ENCODE results near the gene SERPINA5.

Gene SERPINA5

GRCh38 chr14:94555991-94556390, 25.2 kb upstream of the SERPINA5 start:
- no peak for DNase-seq

- DNase-seq: no peak
These were observed 23.9 kb upstream of the SERPINA5 start for GRCh38 chr14:94557327-94557726.

- no peak for DNase-seq
These were observed 22.4 kb upstream of the SERPINA5 start for GRCh38 chr14:94558842-94559241.

DNA sequence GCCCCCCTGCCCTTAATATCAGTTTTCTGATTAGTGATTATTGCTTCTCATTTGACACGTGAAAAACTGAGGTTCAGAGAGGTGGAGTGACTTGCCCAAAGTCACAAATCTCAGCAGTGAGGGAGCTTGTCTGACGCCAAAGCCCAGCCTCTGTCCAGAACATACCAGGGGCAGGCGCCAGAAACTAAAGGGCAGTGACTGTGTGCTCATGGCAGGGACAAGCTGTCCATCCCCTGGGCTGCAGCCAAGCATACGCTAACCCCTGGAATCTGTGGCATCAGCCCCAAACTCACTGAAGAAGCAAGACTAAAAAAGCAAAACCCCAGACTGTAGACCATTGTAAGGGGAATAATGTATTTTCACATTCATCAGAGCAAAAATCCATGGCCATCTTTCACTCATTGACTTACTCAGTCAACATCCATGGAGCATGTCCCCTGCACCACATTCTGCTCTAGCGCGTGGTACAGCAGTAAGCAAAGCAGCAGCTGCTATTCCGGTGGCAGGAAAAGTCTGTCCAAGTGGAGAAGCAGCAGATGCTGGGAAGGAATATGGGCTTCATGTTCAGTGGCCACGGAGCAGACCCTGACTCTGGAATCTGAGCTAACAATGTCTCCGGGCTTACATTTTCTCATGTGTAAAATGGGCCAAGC, 21.5 kb upstream of the SERPINA5 start:
- DNase-seq: no peak

DNA sequence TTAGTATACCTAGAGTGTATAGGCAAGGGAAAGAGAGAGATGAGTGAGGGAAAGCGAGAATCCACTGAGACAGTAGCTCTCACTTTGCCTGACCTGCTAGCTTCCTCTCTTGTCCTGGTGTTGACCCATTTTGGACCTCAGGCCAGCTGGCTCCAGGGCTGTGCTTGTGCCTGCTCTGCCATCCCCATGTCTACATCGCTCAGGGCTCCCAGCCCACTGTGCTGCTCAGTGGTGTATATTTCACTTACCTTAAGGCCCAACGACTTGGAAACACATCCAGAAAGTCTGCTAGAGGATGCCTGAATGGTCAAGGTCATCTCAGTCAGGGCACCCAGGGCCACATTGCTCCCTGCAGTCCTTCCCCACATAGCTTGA, 20.9 kb upstream of the SERPINA5 start:
- no peak for DNase-seq

GRCh38 chr14:94560751-94561655, 20.2 kb upstream of the SERPINA5 start, which contains the start of gene SERPINA4:
Gene SERPINA4 (plus strand): TSS chr14:94561442. CDS start chr14:94563483, 2,041 bp downstream.
- DNase-seq: no peak

DNA sequence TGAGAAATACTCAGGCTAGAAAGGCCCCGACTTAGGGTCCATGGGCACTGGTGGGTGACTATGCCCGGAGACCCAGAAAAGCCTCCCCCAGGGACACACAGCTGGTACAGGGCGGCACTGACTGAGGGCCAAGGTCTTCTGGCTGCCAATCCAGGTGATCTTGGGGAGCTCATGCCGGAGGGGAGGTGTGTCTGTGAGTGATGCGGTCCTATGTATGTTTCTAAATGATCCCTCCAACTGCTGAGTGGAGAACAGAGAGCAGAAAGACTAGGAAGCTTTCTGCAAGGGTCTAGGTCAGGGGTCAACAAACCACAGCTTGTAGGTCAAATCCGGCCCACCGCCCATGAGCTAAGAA, 19.6 kb upstream of the SERPINA5 start:
- DNase-seq: no peak

DNA sequence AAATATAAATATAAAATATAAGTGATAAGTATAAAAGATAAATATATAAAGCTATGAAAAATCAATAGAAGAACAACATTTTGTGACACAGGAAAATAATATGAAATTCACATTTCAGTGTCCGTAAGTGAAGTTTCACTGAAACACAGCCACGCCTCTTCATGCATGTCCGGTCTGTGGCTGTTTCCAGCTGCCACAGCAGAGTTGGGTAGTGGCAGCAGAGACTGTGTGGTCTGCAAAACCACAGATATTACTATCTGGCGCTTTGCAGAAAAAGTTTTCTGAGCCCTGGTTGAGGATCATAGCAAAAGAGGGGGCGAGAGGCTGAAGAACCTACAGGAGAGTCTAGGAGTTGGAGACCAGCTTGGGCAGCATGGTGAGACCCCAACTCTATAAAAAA, 19.2 kb upstream of the SERPINA5 start:
- no peak for DNase-seq

GRCh38 chr14:94562941-94563883, 18.0 kb upstream of the SERPINA5 start:
- DNase-seq: no peak

- no peak for DNase-seq
These were observed 16.8 kb upstream of the SERPINA5 start for GRCh38 chr14:94564381-94564780.

DNA sequence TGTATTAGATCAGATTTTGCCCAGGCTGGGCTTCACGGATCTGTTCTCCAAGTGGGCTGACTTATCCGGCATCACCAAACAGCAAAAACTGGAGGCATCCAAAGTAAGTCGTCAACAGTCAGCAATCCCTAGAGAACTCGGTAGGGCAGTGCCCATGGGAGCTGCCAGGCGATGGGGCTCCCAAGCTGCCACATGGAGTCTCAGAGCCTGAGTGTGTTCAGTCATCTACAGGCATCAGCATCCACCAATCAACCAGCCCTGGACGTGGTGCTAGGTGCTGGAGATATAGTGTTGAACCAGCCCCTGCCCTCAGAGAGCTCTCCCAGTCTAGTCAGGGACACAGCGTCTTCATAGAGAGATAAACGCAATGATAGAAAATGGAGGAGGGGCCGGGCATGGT, 13.0 kb upstream of the SERPINA5 start:
- no peak for DNase-seq

- no peak for DNase-seq
These were observed 11.7 kb upstream of the SERPINA5 start for GRCh38 chr14:94569381-94570001.

DNA sequence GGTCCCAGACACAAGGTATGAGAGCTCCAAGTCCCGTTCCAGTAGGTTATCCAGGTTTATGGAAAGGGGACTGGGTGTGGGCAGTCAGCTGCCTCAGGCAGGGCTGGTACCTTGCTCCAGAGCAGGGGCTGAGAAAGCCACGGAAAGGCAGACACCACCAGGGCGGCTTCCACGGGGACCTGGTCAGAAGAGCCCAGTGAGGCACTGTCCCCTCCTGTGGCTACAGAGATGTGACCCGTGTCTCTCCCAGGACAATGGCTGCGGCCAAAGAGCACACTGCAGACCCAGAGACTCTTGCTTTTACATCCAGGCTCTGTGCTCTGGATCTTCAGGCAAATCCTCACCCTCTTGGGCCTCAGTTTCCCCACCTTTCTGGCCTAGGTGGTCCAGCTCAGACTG, 11.2 kb upstream of the SERPINA5 start:
- no peak for DNase-seq

DNA sequence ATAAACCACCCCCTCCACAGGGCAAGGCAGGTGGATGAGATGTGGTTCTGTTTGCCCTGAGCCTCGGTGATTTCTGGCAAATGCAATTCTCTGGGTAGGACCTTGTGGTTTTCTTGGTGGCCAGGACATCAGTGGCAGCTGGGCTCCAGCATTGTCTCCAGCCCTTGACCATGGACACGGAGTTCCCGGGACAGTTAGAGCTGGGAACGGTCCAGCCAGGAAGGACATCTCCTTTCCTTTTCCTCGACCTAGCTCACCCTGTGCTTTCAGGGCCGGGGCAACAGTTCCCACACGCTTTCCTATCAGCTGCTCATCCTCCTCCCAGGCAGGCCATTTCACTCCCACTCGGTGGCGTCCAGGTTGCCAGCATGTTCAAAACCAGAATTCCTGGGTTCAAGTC, 10.8 kb upstream of the SERPINA5 start:
- DNase-seq: no peak

- no peak for DNase-seq
These were observed 9.8 kb upstream of the SERPINA5 start for GRCh38 chr14:94571395-94571794.

GRCh38 chr14:94571950-94572349, 9.3 kb upstream of the SERPINA5 start:
- no peak for DNase-seq

DNA sequence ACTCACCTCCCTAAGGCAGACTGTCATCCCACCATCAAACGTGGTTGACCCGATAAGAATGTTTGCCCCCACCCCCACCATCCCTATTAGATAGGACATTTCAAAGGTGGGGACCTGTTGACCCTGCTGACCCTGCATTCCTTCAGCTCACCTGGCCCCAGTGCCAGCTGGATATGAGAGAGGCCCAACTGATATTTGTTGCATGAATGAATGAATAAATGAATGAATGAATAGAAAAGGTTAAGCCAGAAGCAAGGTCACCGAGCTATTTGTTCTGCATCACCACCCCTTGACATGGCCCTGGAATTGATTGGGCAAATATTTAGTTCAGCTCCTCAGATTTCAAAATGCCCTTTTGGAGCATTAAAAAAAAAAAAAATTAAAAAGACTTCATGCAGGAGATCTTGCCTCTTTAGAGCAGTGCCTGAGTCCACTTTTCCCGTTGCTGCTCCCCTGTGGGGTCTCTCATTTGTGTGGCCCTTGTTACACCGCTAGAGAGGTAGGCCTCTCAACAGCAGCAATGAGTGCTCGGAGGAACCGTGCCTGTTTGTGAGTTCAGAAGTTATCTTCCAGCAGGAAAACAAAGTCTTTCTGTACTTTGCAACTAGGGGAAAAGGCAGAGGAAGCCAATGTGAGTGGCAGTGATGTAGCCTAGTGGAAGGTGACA, 8.5 kb upstream of the SERPINA5 start:
- DNase-seq: no peak

DNA sequence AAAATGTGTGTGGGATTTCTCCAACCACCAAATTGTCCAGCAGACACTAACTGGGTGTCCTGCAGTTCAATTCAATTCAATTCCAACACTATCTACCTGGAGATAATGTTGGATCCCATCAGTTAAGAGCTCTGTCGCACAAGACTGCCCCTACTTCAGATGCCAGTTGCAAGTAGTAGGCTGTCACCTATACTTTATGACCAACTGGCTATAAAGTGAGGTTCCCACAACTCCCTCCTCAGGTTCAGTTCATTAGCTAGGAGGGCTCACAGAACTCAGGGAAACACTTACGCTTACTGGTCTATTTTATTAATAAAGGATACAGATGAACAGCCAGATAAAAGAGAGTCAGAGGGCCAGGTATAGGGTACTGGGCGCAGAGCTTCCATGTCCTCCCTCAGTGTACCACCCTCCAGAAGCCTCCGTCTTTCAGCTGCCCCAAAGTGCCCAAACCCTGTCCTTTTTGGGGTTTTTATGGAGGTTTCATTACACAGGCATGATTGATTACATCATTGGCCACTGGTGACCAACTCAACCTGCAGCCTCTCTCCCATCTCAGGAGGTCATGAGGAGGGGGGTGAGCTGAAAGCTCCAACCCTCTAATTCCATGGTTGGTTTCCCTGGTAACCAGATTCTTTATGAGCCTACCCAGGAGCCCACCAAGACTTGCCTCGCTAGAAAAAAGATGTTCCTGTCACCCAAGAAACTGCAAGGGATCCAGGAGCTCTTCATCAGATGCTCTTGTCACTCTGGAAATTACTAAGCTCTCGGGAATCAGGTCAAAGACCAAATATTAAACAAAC, 7.5 kb upstream of the SERPINA5 start:
- no peak for DNase-seq

DNA sequence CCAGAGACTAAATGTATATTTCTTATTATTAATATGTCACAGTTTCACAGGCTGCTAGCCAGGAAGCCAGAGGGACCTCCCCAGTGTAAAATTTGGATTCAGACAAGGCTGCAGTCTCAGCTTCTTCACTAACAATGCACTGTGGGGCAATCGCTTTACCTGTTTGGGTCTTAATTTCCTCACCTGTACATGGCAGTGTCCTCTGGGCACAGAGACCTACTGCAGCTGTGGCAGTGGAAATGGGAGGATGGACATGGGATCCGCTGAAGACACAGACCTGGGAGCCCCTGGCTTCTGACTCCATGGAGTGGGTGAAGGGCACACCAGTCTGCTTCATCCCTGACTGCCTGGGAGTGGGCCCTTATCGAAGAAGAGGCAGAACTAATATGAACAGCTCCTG, 6.9 kb upstream of the SERPINA5 start:
- DNase-seq: no peak

DNA sequence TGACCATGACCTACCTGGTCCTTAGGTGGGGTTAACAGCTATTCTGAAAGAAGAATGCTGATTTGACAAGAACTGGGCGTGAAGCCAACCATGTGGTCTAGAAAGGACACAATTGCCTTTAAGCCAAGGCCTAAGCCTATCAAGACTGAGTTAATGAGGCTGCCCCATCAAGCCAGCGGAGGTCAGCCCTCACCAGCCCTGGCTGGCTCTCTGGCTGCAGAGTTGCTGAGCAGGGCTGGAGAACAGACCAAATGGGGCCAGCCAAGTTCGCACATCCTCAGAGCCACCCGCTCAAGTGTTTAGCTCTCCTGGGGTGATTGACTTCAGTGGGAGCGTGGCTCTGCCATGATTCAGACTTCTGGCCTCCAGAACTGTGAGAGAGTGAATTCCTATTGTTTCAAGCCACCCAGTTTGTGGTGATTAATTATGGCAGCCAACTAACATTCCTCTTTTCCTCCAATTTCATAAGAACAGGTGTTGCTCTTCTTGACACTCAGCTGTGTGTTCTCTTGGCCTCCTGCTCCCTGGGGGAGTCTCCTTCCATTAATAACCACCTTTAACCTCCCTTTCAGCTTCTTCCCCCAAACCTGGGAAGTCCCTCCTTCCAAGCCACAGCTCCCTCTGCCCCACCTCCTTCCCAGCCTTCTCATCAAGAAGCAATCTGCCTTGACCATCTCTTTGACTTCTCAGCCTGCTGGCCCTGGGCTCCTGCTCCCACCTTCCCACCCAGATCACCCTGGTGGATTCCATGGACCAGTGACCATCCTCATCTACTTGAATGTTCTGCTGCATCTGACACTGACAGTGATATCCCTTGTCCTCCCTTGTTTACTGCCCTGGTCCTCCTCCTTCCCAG, 5.3 kb upstream of the SERPINA5 start:
- no peak for DNase-seq
